HG03520 (cell line): ENCODE results near the gene SLC24A4.

ENCODE experiments used
- ATAC-seq: cut with Tn5 transposase; IDR thresholded peaks from one replicate; pipeline ENCODE4 v1.9.1; 2021; ENCODE audit warnings: mild to moderate bottlenecking, moderate library complexity; ENCODE audit not compliant: unreplicated experiment

The SLC24A4 gene

GRCh38 chr14:92360651-92361370, 37.8 kb downstream of the SLC24A4 start:
- ATAC-seq = no peak

- ATAC-seq = no peak
Measured at GRCh38 chr14:92362781-92363235, 39.8 kb downstream of the SLC24A4 start.

GRCh38 chr14:92366237-92366636, 43.3 kb downstream of the SLC24A4 start:
- ATAC-seq = no peak

DNA sequence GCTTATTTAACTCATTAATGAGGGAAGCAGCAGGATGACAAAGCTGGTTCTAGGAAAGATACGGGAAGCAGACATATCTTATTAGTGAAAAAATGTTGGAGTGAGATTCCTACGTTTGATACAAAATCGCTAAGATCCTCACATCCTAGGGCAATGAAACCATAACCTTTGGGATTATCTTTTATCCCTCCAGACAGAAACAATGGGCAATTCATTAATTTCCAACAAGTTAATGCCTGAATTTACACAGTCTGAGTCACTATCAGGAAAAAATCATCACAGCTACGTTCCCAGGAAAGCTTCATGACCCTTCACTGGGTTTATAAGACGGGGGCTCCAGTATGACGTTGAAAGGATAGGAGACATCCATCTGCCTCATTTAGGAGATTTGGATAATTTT, 45.0 kb downstream of the SLC24A4 start:
- ATAC-seq = no peak

DNA sequence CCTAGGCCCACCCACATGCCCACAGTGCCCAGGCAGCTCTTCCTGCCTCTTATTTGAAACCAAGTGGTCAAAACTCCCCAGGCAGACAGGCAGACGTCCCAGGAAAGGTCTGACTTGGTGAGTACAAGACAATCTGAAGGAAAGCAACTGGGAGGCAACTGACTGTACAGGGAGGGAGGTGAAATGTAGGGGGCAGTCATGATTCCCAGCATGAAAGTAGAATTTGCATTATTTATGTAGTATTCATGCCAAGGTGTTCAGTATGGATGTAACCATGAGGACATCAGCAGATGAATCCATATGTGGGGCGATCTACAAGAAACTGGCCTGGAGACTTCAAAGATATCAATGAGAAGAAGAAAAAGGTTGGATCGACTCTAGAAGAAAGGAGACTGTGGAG, 46.1 kb downstream of the SLC24A4 start:
- ATAC-seq = no peak

DNA sequence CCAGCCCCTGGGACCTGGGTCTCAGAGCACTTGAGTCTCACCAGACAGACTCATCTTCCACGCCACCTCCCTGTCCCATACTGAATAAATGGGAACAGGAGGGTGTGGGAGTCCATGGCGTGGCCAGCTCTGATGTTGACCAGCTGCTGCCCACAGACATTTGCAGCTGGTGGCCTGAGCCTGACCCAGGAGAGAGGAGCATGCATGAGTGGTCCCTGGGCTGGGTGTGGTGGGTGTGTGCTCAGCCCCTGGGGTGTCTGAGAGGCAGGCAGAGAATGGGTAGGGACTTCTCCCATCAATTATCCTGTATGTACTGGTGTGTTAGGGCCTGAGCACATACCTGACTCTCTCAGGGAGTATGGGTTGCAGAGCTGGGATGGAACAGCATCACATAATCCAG, 49.3 kb downstream of the SLC24A4 start:
- no peak for ATAC-seq

DNA sequence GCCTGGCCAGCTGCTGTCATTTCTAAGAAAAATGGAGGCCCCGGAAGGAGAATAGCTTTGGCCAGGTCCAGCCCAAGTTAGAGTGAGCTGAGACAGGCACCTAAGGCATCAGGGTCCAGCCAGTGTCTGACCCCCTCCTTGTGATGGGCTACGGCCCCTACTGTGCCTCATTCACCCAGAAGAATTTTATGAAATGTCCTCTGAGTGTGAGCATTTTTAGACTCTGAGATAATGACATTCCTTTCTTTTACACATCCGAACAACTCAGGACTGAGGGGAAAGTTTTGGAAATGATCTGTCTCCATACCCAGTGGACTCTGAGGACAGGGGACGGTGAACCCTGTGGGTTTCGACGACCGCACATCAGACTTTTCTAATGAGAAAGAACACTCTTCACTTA, 50.4 kb downstream of the SLC24A4 start:
- no peak for ATAC-seq

DNA sequence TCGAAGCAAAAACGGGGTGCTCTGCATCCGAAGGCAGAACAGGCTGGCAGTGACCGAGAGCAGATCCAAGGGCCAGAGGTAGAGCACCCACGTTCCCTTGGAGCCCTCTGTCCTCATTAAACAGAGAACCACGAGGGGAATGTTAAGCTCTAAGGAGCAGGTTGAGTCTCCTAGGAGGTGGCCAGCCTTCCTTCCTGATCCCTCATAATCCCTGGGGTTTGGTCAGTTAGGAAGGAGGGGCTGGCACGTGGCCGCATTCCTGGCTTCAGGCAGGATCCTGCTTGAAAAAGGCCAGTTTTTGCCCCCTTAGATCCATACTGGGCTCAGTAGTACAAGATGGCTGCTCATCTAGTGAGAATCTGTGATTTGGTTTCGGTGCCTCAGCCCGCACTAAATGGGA, 57.2 kb downstream of the SLC24A4 start:
- no peak for ATAC-seq

DNA sequence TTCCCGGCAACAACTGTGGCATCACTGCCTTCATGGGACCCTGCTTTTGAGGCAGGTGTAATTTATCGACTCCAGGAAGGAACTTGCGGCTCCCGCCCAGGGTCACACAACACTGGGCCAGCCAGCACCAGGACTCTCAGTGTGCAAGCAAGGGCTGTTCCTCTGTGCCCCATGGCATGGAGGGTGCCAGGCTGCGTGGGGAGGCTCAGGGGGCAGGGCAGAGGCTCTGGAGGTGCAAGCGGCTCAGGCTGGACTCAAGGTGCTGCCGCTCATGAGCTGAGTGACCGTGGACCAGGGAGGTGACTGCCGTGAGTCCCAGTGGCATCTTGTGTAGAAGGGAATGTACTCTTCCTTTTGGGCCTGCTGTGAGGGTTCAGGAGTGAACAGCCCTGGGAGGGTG, 57.6 kb downstream of the SLC24A4 start:
- ATAC-seq = no peak

- no peak for ATAC-seq
Measured at GRCh38 chr14:92382677-92383076, 59.7 kb downstream of the SLC24A4 start.

DNA sequence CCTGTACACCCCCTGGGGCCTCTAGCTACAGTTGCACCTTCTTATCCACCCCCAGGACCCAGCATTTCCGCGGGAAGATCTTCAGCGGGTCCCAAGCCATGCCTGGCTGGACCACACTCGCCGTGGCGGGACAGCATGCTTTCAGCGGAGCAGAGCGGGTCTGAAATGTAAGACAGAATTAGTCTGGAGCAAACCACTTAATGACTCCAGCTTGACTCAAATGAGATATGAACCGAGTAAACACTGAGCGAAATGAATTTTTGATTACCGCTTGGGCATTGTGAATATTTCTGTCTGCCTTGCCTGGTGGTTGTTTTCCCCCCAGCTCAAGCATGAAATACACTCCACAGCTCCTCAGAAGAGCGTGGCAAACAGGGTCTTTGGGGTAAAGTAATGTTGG, 60.8 kb downstream of the SLC24A4 start:
- no peak for ATAC-seq

DNA sequence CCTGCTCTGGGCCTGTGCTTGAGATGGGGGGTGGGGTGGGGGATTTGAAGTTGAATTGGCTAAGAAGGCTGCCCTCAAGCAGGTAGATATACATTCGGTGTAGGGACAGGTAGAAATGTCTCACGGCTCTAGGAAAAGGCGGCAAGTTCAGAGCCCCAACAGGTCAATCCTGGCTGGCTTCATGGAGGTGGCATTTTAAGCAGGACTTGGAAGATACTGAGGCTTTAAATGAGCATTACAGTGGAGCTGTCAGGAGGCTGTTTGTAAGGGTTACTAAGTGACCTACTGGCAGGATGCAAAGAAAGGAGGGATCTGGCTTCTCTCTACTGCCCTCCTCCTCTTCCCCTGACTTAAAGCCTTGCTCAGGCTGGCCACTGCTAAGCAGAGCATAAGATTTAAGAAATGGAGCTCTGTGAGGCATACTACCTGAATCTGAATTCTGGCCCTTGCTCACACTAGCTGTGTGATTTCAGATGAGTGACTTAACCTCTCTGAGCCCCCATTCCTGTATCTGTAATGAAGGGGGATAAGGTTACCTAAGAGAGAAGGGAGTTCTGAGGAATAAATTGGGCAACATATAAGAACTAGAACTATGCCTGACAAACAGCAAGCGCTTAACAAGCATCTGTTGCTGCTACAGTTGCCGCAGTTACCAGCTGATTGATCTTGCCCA, 61.6 kb downstream of the SLC24A4 start:
- no peak for ATAC-seq

DNA sequence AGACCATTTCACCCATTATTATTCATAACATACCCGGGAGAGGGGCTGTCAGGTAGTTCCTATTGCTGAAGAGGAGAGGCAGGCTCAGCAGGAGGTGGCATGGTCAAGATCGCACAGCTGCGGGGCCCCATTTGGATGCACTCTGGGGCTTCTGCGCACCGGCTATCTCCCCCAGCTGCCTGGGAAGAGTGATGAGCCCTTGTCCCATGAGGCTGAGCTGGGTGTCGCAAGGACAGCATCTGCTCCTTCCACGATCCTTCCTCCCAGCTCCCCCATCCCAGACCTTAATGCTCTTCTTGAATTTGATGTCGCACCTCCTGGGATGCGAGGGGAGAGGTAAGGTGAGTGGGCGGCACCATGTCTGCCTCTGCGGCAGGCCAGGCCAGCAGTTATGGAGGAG, 62.6 kb downstream of the SLC24A4 start:
- no peak for ATAC-seq

GRCh38 chr14:92386165-92386564, 63.2 kb downstream of the SLC24A4 start:
- no peak for ATAC-seq

DNA sequence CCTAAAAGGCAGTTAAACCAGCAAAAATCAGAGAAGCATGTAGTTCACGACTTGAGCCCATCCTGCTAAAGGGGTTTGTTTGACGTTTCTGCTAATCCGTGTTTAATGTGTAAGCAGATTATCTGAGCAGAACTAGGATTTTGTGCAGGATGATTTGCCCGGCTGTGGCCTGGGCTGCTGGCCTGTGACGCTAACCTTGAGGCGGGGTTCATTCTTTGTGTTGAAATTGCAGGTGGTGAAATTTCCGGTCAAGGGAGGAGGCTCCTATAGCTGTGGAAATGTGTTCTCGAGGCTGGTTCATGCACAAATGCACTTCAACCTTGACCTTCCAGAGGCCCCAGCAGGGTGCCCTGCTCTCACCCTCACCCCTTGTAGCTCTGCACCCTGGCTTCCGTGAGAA, 63.7 kb downstream of the SLC24A4 start:
- ATAC-seq = no peak

DNA sequence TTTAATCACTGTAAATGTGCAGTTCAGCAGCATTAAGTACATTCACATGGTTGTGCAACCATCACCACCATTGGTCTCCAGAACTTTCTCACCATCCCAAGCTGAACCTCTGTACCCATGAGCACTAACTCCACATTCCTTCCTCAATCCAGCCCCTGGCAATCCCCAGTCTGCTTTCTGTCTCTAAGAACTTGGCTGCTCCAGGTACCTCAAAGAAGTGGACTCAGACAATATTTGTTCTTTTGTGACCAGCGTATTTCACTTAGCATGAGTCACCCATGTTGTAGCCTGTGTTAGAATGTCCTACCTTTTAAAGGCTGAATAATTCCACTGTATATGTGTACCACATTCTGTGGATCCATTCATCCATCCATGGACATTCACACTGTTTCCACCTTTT, 64.6 kb downstream of the SLC24A4 start:
- no peak for ATAC-seq

- ATAC-seq = no peak
Measured at GRCh38 chr14:92389598-92390158, 66.7 kb downstream of the SLC24A4 start.

- no peak for ATAC-seq
Measured at GRCh38 chr14:92391726-92392125, 68.8 kb downstream of the SLC24A4 start.

GRCh38 chr14:92392711-92393110, 69.7 kb downstream of the SLC24A4 start:
- no peak for ATAC-seq

DNA sequence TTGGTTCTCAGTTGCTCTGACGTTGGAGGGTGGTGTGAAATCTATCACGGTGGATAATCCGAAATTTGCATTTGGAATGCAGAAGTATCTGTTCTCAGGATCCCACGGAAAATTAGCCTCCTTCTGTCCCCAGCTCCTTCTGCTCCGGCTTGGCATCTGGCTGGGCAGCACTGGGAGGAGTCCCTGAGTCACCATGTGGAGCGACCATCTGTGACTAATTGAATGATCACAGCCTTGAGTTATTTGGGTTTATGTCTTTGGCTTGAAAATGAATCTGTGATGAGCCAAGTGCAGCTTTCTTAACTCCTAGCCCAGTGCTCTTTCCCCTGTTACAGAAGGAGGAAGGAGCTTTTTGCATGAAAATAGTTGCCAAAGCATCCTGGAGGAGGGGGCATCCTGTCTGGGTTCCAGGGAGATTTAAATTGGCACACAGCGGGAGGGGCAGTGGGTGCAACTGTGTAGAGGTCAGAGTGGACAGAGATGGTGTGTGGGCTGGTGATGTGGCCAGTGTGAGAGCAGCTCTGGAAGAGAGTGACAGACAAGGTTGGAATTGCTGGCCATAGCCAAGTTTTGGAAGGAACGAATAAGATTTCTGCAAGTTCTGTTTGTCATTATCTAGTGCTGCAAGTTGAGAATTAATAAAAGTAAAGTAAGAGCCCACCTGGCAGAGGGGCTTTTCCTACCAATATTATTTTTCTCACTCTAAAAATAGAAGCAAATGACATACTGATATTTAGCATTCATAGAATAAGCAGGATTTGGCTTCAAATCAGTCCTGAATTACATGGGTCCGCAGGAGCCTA, 74.4 kb downstream of the SLC24A4 start:
- ATAC-seq = no peak

GRCh38 chr14:92397953-92398564, 75.1 kb downstream of the SLC24A4 start:
- no peak for ATAC-seq
